HCT116 (cell line): ENCODE measurements around the gene RPS17.

Experiments used
- CBX3 ChIP-seq: IDR thresholded peaks from 2 replicates; pipeline ENCODE4 v1.6.1; 2012; ENCODE audit warnings: low read depth
- CEBPB ChIP-seq: IDR thresholded peaks from 2 replicates; pipeline ENCODE4 v1.6.1; 2012; ENCODE audit warnings: low read depth
- ELF1 ChIP-seq: IDR thresholded peaks from 2 replicates; pipeline ENCODE4 v1.6.1; 2012; ENCODE audit warnings: low read depth, borderline replicate concordance
- EZH2 ChIP-seq: fragments of 200-600 bp; sonication (generic); IDR thresholded peaks from 2 replicates; pipeline ENCODE4 v1.6.1; 2017; ENCODE audit warnings: antibody characterized with exemption, mixed run types
- EZH2phosphoT487 ChIP-seq: fragments of 200-600 bp; IDR thresholded peaks from 2 replicates; pipeline ENCODE4 v1.6.1; 2018; ENCODE audit warnings: antibody characterized with exemption, borderline replicate concordance
- POLR2A ChIP-seq: IDR thresholded peaks from 2 replicates; pipeline ENCODE4 v1.7.0; 2011; ENCODE audit warnings: borderline replicate concordance; ENCODE audit not compliant: insufficient read depth, insufficient read length; ENCODE audit errors: extremely low read depth
- REST ChIP-seq: IDR thresholded peaks from 2 replicates; pipeline ENCODE4 v1.6.1; 2012; ENCODE audit warnings: low read depth
- SIN3A ChIP-seq: IDR thresholded peaks from 2 replicates; pipeline ENCODE4 v1.6.1; 2012; ENCODE audit warnings: low read depth
- TCF7L2 ChIP-seq: IDR thresholded peaks from 2 replicates; pipeline ENCODE4 v1.7.0; 2011; ENCODE audit warnings: borderline replicate concordance, inconsistent platforms; ENCODE audit not compliant: insufficient read depth, insufficient read length; ENCODE audit errors: extremely low read depth
- ZFX ChIP-seq: fragments of 450-650 bp; IDR thresholded peaks from 2 replicates; pipeline ENCODE4 v1.6.1; 2017
- TF ChIP-seq, protein P1 (sequence below), 3 experiments: fragments of 200-600 bp in 1 of 3; sonication (generic) in 1 of 3; IDR thresholded peaks in 2 of 3; conservative IDR thresholded peaks in 1 of 3; 2 replicates each; pipeline ENCODE4 v1.5.1; 2012 to 2017; ENCODE audit warnings: low read depth in 2 of 3, low read length in 2 of 3, antibody characterized with exemption in 1 of 3, borderline replicate concordance in 1 of 3, control low read depth in 1 of 3, mild to moderate bottlenecking in 1 of 3, mixed read lengths in 1 of 3, mixed run types in 1 of 3, moderate library complexity in 1 of 3; ENCODE audit not compliant: insufficient read depth in 1 of 3
- TF ChIP-seq, protein P2 (sequence below): IDR thresholded peaks from 2 replicates; pipeline ENCODE4 v1.6.1; 2012

- TF ChIP-seq ZFX (no peak), CBX3 (no peak), POLR2A (no peak), REST (no peak), EZH2 (no peak), ELF1 (no peak), CEBPB (no peak), TCF7L2 (no peak), EZH2phosphoT487 (no peak), SIN3A (0 out of 2 replicates have a peak, but pooled peaks have one; percentile 26)
- TF ChIP-seq, protein P1, sequence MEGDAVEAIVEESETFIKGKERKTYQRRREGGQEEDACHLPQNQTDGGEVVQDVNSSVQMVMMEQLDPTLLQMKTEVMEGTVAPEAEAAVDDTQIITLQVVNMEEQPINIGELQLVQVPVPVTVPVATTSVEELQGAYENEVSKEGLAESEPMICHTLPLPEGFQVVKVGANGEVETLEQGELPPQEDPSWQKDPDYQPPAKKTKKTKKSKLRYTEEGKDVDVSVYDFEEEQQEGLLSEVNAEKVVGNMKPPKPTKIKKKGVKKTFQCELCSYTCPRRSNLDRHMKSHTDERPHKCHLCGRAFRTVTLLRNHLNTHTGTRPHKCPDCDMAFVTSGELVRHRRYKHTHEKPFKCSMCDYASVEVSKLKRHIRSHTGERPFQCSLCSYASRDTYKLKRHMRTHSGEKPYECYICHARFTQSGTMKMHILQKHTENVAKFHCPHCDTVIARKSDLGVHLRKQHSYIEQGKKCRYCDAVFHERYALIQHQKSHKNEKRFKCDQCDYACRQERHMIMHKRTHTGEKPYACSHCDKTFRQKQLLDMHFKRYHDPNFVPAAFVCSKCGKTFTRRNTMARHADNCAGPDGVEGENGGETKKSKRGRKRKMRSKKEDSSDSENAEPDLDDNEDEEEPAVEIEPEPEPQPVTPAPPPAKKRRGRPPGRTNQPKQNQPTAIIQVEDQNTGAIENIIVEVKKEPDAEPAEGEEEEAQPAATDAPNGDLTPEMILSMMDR (IDR thresholded peaks at IDR 0.05 in 2 of 3, conservative IDR thresholded peaks at IDR 0.05 in 1 of 3; ENCODE audit: borderline replicate concordance in 1 of 3, insufficient read depth in 1 of 3, low read depth in 2 of 3, low read length in 2 of 3) = no peak
- TF ChIP-seq, protein P2, sequence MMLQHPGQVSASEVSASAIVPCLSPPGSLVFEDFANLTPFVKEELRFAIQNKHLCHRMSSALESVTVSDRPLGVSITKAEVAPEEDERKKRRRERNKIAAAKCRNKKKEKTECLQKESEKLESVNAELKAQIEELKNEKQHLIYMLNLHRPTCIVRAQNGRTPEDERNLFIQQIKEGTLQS = no peak
Observed at GRCh38 chr15:82538961-82539690, 1.1 kb downstream of the RPS17 start.
